HepG2 (cell line): Measurements from ENCODE around the gene CCDC77. TPM values are rescaled to one million over a fixed set of nuclear protein-coding genes. Genes with fewer than 3 reads are reported as not detected.
A peak's percentile ranks its signal among the peaks of the same experiment; 100 is the strongest.

ENCODE experiments used
- GLI4 ChIP-seq: sonication (generic); formaldehyde crosslinking; IDR thresholded peaks from 2 replicates; pipeline ENCODE4 v1.5.1; 2020; ENCODE audit warnings: missing genetic modification reagents, mild to moderate bottlenecking, moderate library complexity, borderline replicate concordance
- HDAC2 ChIP-seq: sonication (generic); formaldehyde crosslinking; IDR thresholded peaks from 2 replicates; pipeline ENCODE4 v1.4.0; 2020; ENCODE audit warnings: missing genetic modification reagents
- NFRKB ChIP-seq: fragments of 450-650 bp; IDR thresholded peaks from 2 replicates; pipeline ENCODE4 v1.6.1; 2017
- PLRG1 ChIP-seq: fragments of 450-650 bp; conservative IDR thresholded peaks from 2 replicates; pipeline ENCODE4 v1.6.1; 2016
- SYNCRIP ChIP-seq: fragments of 200-400 bp; formaldehyde crosslinking; IDR thresholded peaks from 2 replicates; pipeline ENCODE4 v1.6.1; 2018; ENCODE audit warnings: mild to moderate bottlenecking, low read depth, low read length; ENCODE audit not compliant: insufficient read depth
- ZFAT ChIP-seq: sonication (generic); formaldehyde crosslinking; conservative IDR thresholded peaks from 2 replicates; pipeline ENCODE4 v1.8.1; 2023; ENCODE audit warnings: missing genetic modification reagents, inconsistent platforms
- ZFP1 ChIP-seq: IDR thresholded peaks from 2 replicates; pipeline ENCODE4 v1.6.1; 2016
- ZNF44 ChIP-seq: sonication (generic); formaldehyde crosslinking; IDR thresholded peaks from 2 replicates; pipeline ENCODE4 v1.5.1; 2020; ENCODE audit warnings: mild to moderate bottlenecking, missing genetic modification reagents
- ZNF468 ChIP-seq: sonication (generic); formaldehyde crosslinking; IDR thresholded peaks from 2 replicates; pipeline ENCODE4 v1.8.0; 2022; ENCODE audit warnings: mild to moderate bottlenecking, moderate library complexity, missing genetic modification reagents
- ZNF597 ChIP-seq: sonication (generic); formaldehyde crosslinking; IDR thresholded peaks from 2 replicates; pipeline ENCODE4 v1.5.0; 2020; ENCODE audit warnings: missing genetic modification reagents
- ZNF768 ChIP-seq: sonication (generic); formaldehyde crosslinking; IDR thresholded peaks from 2 replicates; pipeline ENCODE4 v1.4.0; 2020; ENCODE audit warnings: missing genetic modification reagents
- ZNF839 ChIP-seq: sonication (generic); formaldehyde crosslinking; IDR thresholded peaks from 2 replicates; pipeline ENCODE4 v1.4.0; 2020; ENCODE audit warnings: missing genetic modification reagents, mild to moderate bottlenecking, borderline replicate concordance
- ZSCAN21 ChIP-seq: sonication (generic); formaldehyde crosslinking; IDR thresholded peaks from 2 replicates; pipeline ENCODE4 v1.8.0; 2022; ENCODE audit warnings: mild to moderate bottlenecking, missing genetic modification reagents, moderate library complexity, borderline replicate concordance
- polyA plus RNA-seq, 8 experiments: library from polyadenylated mRNA; depleted of rRNA in 3 of 8; stranded (reverse) in 7 of 8; unstranded in 1 of 8; fragments of >200 nt; fragmentation: Illumina TruSeq in 4 of 8; extraction: Trizol in 4 of 8; gene quantifications; 2 replicates each; pipeline versions ENCODE4 v1.2.1 to v1.2.3, GENCODE V29; 2011 to 2016; ENCODE audit warnings: low read depth in 4 of 8, missing spikeins in 1 of 8, mixed read lengths in 1 of 8; ENCODE audit not compliant: insufficient read depth in 1 of 8
- total RNA-seq, 5 experiments: library from RNA; depleted of rRNA; stranded (reverse); fragments of >200 nt; fragmentation: Illumina TruSeq; extraction: Trizol; gene quantifications; 2 replicates each; pipeline ENCODE4 v1.2.3, GENCODE V29; 2016; ENCODE audit warnings: low read depth in 1 of 5
- TF ChIP-seq, protein P1 (sequence below), 2 experiments: fragments of 450-650 bp in 1 of 2; sonication (generic) in 1 of 2; formaldehyde crosslinking in 1 of 2; IDR thresholded peaks; 2 replicates each; pipeline versions ENCODE4 v1.6.1 to v1.8.0; 2016 to 2022; ENCODE audit warnings: antibody characterized with exemption in 1 of 2, mild to moderate bottlenecking in 1 of 2, missing genetic modification reagents in 1 of 2
- TF ChIP-seq, protein P2 (sequence below): sonication (generic); formaldehyde crosslinking; IDR thresholded peaks from 2 replicates; pipeline ENCODE4 v1.9.0; 2021; ENCODE audit warnings: missing genetic modification reagents, borderline replicate concordance
- TF ChIP-seq, protein P3 (sequence below): sonication (generic); formaldehyde crosslinking; IDR thresholded peaks from 2 replicates; pipeline ENCODE4 v1.8.0; 2022; ENCODE audit warnings: mild to moderate bottlenecking, missing genetic modification reagents; ENCODE audit not compliant: insufficient replicate concordance

Gene CCDC77
- total and polyA plus RNA-seq, 2 of the 13 experiments (the other 11 are each of a cell fraction or from before 2014, with no cell fraction given): 6.4 to 16.4 TPM

DNA sequence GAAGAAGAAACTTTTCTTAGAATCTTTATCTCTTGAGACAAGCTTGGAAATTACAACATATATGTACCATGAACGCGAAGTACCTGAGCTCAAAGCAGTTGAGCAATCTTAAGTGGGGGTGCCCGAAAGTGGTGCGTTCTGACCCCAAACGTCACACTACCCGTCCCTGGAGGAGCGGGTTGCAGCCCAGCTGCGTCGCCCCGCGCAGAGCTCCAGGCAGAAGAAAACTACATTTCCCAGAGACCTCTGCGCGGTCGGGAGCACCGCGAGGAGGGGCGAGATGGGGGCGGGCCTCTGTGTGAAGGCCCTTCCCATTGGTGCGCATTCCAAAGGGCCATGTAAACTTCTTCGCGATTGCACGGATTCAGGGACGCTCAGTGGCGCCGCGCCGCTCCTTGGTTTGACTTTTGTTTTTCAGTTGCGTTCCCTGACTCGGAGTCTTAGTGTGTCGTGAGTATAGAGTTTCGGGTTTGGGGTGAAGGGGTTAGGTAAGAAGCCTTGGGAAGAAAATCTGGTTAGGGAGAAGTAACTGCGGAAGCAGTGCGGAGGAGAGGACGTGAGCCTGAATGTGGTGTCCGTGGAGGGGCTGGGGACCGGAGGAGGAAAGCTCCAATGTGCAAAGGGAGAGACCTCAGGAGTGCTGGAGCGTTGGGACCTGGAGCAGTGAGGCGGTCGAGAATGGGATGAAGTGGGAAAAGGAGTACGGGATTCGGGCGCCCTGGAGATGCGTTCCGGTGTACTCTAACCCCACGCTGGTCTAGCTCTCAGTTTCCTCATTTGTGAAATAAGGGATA, at the start of gene CCDC77 (continued):
- TF ChIP-seq, protein P1, sequence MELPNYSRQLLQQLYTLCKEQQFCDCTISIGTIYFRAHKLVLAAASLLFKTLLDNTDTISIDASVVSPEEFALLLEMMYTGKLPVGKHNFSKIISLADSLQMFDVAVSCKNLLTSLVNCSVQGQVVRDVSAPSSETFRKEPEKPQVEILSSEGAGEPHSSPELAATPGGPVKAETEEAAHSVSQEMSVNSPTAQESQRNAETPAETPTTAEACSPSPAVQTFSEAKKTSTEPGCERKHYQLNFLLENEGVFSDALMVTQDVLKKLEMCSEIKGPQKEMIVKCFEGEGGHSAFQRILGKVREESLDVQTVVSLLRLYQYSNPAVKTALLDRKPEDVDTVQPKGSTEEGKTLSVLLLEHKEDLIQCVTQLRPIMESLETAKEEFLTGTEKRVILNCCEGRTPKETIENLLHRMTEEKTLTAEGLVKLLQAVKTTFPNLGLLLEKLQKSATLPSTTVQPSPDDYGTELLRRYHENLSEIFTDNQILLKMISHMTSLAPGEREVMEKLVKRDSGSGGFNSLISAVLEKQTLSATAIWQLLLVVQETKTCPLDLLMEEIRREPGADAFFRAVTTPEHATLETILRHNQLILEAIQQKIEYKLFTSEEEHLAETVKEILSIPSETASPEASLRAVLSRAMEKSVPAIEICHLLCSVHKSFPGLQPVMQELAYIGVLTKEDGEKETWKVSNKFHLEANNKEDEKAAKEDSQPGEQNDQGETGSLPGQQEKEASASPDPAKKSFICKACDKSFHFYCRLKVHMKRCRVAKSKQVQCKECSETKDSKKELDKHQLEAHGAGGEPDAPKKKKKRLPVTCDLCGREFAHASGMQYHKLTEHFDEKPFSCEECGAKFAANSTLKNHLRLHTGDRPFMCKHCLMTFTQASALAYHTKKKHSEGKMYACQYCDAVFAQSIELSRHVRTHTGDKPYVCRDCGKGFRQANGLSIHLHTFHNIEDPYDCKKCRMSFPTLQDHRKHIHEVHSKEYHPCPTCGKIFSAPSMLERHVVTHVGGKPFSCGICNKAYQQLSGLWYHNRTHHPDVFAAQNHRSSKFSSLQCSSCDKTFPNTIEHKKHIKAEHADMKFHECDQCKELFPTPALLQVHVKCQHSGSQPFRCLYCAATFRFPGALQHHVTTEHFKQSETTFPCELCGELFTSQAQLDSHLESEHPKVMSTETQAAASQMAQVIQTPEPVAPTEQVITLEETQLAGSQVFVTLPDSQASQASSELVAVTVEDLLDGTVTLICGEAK (IDR thresholded peaks at IDR 0.05): no peak
- TF ChIP-seq, protein P1 (CRISPR knock-in tag; IDR thresholded peaks at IDR 0.05): peak; percentile 52; the same call in 1 of the 2 replicates
- no peak for TF ChIP-seq SYNCRIP
- peak; percentile 45; the same call in 1 of the 2 replicates for TF ChIP-seq ZSCAN21
- no peak for TF ChIP-seq GLI4 (CRISPR knock-in tag)
- no peak for TF ChIP-seq PLRG1
- TF ChIP-seq ZFAT (CRISPR knock-in tag): peak; percentile 77
- TF ChIP-seq, protein P2, sequence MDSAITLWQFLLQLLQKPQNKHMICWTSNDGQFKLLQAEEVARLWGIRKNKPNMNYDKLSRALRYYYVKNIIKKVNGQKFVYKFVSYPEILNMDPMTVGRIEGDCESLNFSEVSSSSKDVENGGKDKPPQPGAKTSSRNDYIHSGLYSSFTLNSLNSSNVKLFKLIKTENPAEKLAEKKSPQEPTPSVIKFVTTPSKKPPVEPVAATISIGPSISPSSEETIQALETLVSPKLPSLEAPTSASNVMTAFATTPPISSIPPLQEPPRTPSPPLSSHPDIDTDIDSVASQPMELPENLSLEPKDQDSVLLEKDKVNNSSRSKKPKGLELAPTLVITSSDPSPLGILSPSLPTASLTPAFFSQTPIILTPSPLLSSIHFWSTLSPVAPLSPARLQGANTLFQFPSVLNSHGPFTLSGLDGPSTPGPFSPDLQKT (CRISPR knock-in tag): no peak
- TF ChIP-seq ZNF768 (CRISPR knock-in tag): no peak
- no peak for TF ChIP-seq NFRKB
- TF ChIP-seq ZNF597 (CRISPR knock-in tag): no peak
- TF ChIP-seq ZNF44 (CRISPR knock-in tag): no peak
- TF ChIP-seq ZFP1 (CRISPR knock-in tag): peak; percentile 22; the same call in 1 of the 2 replicates
- no peak for TF ChIP-seq ZNF468 (CRISPR knock-in tag)
- TF ChIP-seq, protein P3, sequence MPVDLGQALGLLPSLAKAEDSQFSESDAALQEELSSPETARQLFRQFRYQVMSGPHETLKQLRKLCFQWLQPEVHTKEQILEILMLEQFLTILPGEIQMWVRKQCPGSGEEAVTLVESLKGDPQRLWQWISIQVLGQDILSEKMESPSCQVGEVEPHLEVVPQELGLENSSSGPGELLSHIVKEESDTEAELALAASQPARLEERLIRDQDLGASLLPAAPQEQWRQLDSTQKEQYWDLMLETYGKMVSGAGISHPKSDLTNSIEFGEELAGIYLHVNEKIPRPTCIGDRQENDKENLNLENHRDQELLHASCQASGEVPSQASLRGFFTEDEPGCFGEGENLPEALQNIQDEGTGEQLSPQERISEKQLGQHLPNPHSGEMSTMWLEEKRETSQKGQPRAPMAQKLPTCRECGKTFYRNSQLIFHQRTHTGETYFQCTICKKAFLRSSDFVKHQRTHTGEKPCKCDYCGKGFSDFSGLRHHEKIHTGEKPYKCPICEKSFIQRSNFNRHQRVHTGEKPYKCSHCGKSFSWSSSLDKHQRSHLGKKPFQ: no peak
- TF ChIP-seq ZNF839: no peak
- peak; percentile 66; the same call in 1 of the 2 replicates for TF ChIP-seq HDAC2
